Astrocyte (in vitro differentiated cells and primary cell): ENCODE data around the gene WWTR1. TPM values are rescaled to one million over a fixed set of nuclear protein-coding genes. Genes with fewer than 3 reads are reported as not detected.
A peak's percentile ranks its signal among the peaks of the same experiment; 100 is the strongest.

Source experiments
- DNase-seq: peaks from one replicate; pipeline ENCODE4 v3.0.0-alpha.2; 2010; ENCODE audit warnings: low read depth
- FAIRE-seq: peaks from 2 replicates; lab custom pipeline; 2011; peaks lifted over from hg19 to GRCh38; lab: Jason Lieb, UNC
- H2AFZ ChIP-seq: 2 replicates; pipeline ENCODE4 v1.6.0; 2012; ENCODE audit warnings: low read depth, low read length, inconsistent platforms
- H3K27ac ChIP-seq: 2 replicates; pipeline ENCODE4 v1.5.1; 2011; ENCODE audit warnings: low read depth, low read length, inconsistent platforms
- H3K27me3 ChIP-seq: 2 replicates; pipeline ENCODE4 v1.6.0; 2011; ENCODE audit warnings: low read length, inconsistent platforms; ENCODE audit not compliant: insufficient read depth
- H3K36me3 ChIP-seq: 2 replicates; pipeline ENCODE4 v1.5.1; 2011; ENCODE audit warnings: low read length, inconsistent platforms; ENCODE audit not compliant: insufficient read depth
- H3K4me1 ChIP-seq: 2 replicates; pipeline ENCODE4 v1.5.1; 2011; ENCODE audit warnings: low read length, inconsistent platforms; ENCODE audit not compliant: insufficient read depth
- H3K4me2 ChIP-seq: 2 replicates; pipeline ENCODE4 v1.6.0; 2012; ENCODE audit warnings: low read length, inconsistent platforms
- H3K4me3 ChIP-seq: 2 replicates; pipeline ENCODE4 v1.5.1; 2011; ENCODE audit warnings: low read depth, mild to moderate bottlenecking, low read length, inconsistent platforms; ENCODE audit not compliant: insufficient read depth
- H3K79me2 ChIP-seq: 2 replicates; pipeline ENCODE4 v1.6.0; 2012; ENCODE audit warnings: mild to moderate bottlenecking, low read length, inconsistent platforms; ENCODE audit not compliant: insufficient read depth
- H3K9ac ChIP-seq: 2 replicates; pipeline ENCODE4 v1.6.0; 2012; ENCODE audit warnings: mild to moderate bottlenecking, low read length, inconsistent platforms
- H3K9me3 ChIP-seq: 2 replicates; pipeline ENCODE4 v1.5.1; 2012; ENCODE audit warnings: low read depth, mild to moderate bottlenecking, low read length, inconsistent platforms; ENCODE audit not compliant: insufficient read depth
- H4K20me1 ChIP-seq: 2 replicates; pipeline ENCODE4 v1.6.0; 2012; ENCODE audit warnings: low read length, inconsistent platforms; ENCODE audit not compliant: insufficient read depth
- H3K27ac Mint-ChIP-seq: one replicate; pipeline ENCODE4 v1.8.0; 2021; ENCODE audit warnings: mild to moderate bottlenecking, mixed read lengths; ENCODE audit not compliant: unreplicated experiment
- H3K27me3 Mint-ChIP-seq: one replicate; pipeline ENCODE4 v1.8.0; 2021; ENCODE audit warnings: low read depth, mixed read lengths; ENCODE audit not compliant: unreplicated experiment
- H3K36me3 Mint-ChIP-seq: one replicate; pipeline ENCODE4 v1.8.0; 2021; ENCODE audit warnings: low read depth, mixed read lengths; ENCODE audit not compliant: unreplicated experiment
- H3K4me1 Mint-ChIP-seq: one replicate; pipeline ENCODE4 v1.8.0; 2021; ENCODE audit warnings: low read depth, mixed read lengths; ENCODE audit not compliant: unreplicated experiment
- H3K4me3 Mint-ChIP-seq: one replicate; pipeline ENCODE4 v1.8.0; 2021; ENCODE audit warnings: mild to moderate bottlenecking, moderate library complexity, mixed read lengths; ENCODE audit not compliant: unreplicated experiment
- H3K9me3 Mint-ChIP-seq: one replicate; pipeline ENCODE4 v1.8.0; 2021; ENCODE audit warnings: mild to moderate bottlenecking, mixed read lengths; ENCODE audit not compliant: unreplicated experiment
- EZH2 ChIP-seq: IDR thresholded peaks from 2 replicates; pipeline ENCODE4 v1.6.1; 2012; ENCODE audit warnings: mild to moderate bottlenecking, low read length, inconsistent platforms; ENCODE audit not compliant: insufficient read depth
- total RNA-seq: library from RNA; stranded (reverse); gene quantifications from 2 replicates; pipeline ENCODE4 v1.2.1, GENCODE V29; 2021
- TF ChIP-seq, protein P1 (sequence below): IDR thresholded peaks from 2 replicates; pipeline ENCODE4 v1.5.1; 2011; ENCODE audit warnings: low read depth, mild to moderate bottlenecking, inconsistent platforms, low read length, moderate library complexity; ENCODE audit not compliant: insufficient read depth

The WWTR1 gene
- total RNA-seq, 1 donor from 2014 or later, result 94.3 TPM

DNA sequence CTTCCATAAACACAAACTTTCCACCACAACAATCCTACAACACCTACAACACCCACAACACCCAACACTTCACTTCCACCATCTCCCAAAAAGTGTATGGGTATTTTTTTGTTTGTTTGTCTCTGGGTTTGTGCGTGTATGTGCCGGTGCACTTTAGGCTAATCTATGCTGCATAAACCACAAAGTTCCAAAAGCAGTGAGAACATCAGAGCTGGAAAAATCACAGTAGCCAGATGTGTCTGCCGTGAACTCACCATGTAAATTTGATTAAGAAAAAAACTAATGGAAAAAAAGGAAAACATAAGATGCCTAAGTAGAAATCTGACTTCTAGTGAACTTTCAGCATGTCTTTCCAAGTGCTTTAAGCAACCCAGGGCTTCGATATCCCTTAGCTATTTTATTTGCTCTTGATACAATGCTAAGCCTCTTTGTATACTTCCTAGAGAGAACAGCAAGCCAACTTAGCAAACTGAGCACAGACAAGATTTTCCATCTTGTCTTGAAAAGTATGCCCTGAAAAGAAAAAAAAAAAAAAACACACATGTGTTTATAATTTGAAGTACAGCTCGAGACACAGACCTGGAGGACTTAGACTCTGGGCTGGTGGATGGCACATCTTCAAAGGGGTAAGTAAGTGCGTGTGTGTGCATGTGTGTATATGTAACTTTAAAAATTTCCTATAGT is 91.4 kb downstream of the WWTR1 start:
- FAIRE-seq, result peak; percentile 76
- H3K4me1 ChIP-seq, result peaks cover 14% of the 10 kb centered on the region
- H3K9ac ChIP-seq, result peak overlapping the region; percentile 3
- DNase-seq, result peak; percentile 71
- peak overlapping the region; percentile 16 for H3K27ac ChIP-seq
- H3K9me3 ChIP-seq, result no peaks in the 10 kb centered on the region
- H3K4me2 ChIP-seq, result no peak overlapping the region
- TF ChIP-seq EZH2, result no peak
- TF ChIP-seq, protein P1, sequence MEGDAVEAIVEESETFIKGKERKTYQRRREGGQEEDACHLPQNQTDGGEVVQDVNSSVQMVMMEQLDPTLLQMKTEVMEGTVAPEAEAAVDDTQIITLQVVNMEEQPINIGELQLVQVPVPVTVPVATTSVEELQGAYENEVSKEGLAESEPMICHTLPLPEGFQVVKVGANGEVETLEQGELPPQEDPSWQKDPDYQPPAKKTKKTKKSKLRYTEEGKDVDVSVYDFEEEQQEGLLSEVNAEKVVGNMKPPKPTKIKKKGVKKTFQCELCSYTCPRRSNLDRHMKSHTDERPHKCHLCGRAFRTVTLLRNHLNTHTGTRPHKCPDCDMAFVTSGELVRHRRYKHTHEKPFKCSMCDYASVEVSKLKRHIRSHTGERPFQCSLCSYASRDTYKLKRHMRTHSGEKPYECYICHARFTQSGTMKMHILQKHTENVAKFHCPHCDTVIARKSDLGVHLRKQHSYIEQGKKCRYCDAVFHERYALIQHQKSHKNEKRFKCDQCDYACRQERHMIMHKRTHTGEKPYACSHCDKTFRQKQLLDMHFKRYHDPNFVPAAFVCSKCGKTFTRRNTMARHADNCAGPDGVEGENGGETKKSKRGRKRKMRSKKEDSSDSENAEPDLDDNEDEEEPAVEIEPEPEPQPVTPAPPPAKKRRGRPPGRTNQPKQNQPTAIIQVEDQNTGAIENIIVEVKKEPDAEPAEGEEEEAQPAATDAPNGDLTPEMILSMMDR, result no peak
- no peaks in the 10 kb centered on the region for H3K27me3 ChIP-seq
- H3K4me3 ChIP-seq, result no peak overlapping the region
- peaks cover 11% of the 10 kb centered on the region for H3K36me3 ChIP-seq
- H3K27me3 Mint-ChIP-seq, result no peaks in the 10 kb centered on the region
- H3K4me3 Mint-ChIP-seq, result no peak overlapping the region
- no peaks in the 10 kb centered on the region for H3K9me3 Mint-ChIP-seq
- H4K20me1 ChIP-seq, result peaks cover 14% of the 10 kb centered on the region
- peak overlapping the region; percentile 10 for H3K27ac Mint-ChIP-seq
- peaks cover 8% of the 10 kb centered on the region for H3K36me3 Mint-ChIP-seq
- H3K4me1 Mint-ChIP-seq, result peaks cover 20% of the 10 kb centered on the region
- H2AFZ ChIP-seq, result no peak overlapping the region
- H3K79me2 ChIP-seq, result peaks cover 91% of the 10 kb centered on the region

DNA sequence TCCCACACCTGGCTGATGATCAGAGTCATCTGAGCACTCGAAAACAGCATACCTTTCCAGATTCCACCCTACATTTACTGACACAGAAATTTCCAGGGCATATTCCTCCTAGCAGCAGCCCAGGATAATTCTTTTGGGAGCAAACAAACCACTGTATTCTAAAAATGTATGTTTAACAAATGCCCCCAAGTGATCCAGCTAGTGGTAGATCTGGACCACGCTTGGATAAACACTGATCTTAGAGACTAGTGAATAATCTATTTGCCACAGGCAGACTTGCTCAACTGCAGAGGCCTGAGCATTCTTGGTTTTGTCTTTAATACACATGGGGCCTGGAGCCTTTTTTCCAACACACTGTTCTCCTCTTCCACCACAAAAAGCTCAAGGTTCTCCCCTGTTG is 93.7 kb downstream of the WWTR1 start:
- H3K27ac Mint-ChIP-seq, result no peak overlapping the region
- H3K4me2 ChIP-seq, result no peak overlapping the region
- peaks cover 14% of the 10 kb centered on the region for H4K20me1 ChIP-seq
- H3K27me3 Mint-ChIP-seq, result no peaks in the 10 kb centered on the region
- H3K27me3 ChIP-seq, result no peaks in the 10 kb centered on the region
- DNase-seq (peak; percentile 56), FAIRE-seq (no peak)
- H3K27ac ChIP-seq, result no peak overlapping the region
- H3K36me3 Mint-ChIP-seq, result peaks cover 8% of the 10 kb centered on the region
- no peaks in the 10 kb centered on the region for H3K9me3 ChIP-seq
- H3K4me3 Mint-ChIP-seq, result no peak overlapping the region
- peaks cover 6% of the 10 kb centered on the region for H3K36me3 ChIP-seq
- H3K4me3 ChIP-seq, result no peak overlapping the region
- H3K4me1 Mint-ChIP-seq, result peaks cover 23% of the 10 kb centered on the region
- no peak overlapping the region for H2AFZ ChIP-seq
- peaks cover 11% of the 10 kb centered on the region for H3K4me1 ChIP-seq
- H3K9me3 Mint-ChIP-seq, result no peaks in the 10 kb centered on the region
- peaks cover 94% of the 10 kb centered on the region for H3K79me2 ChIP-seq
- TF ChIP-seq EZH2, result no peak
- TF ChIP-seq, protein P1, result no peak
- H3K9ac ChIP-seq, result no peak overlapping the region

DNA sequence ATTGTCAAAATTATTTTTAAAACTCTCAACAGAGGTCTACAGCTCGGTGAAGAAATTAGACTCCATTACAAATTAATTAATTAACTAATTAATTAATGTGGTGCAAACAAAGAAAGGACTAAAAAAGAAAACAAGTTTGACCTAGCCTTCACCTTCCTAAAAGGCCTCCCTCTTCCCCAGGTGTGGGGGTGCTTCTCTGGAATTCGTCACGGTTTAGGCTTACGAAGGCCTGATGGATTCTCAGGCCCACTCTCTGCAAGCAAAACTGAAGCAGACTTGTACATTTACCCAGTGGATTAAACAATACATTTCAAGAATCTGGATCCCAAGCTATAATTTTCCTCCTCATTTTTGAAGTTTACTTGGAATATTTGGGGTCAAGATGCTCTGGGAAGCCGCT is 94.7 kb downstream of the WWTR1 start:
- Histone ChIP-seq H3K9ac (no peak overlapping the region), H4K20me1 (peaks cover 14% of the 10 kb centered on the region), H3K79me2 (peaks cover 95% of the 10 kb centered on the region), H3K4me1 (peaks cover 11% of the 10 kb centered on the region), H2AFZ (no peak overlapping the region), H3K27ac (no peak overlapping the region), H3K4me3 (no peak overlapping the region), H3K36me3 (peaks cover 6% of the 10 kb centered on the region), H3K27me3 (no peaks in the 10 kb centered on the region), H3K9me3 (no peaks in the 10 kb centered on the region), H3K4me2 (no peak overlapping the region)
- no peak for FAIRE-seq
- H3K27me3 Mint-ChIP-seq, result no peaks in the 10 kb centered on the region
- H3K36me3 Mint-ChIP-seq, result peaks cover 5% of the 10 kb centered on the region
- no peak for DNase-seq
- H3K4me1 Mint-ChIP-seq, result peaks cover 22% of the 10 kb centered on the region
- no peaks in the 10 kb centered on the region for H3K9me3 Mint-ChIP-seq
- no peak overlapping the region for H3K4me3 Mint-ChIP-seq
- TF ChIP-seq, protein P1, result no peak
- TF ChIP-seq EZH2, result no peak
- H3K27ac Mint-ChIP-seq, result no peak overlapping the region
